Measurements from ENCODE around the gene TM2D3.

Gene TM2D3, protein sequence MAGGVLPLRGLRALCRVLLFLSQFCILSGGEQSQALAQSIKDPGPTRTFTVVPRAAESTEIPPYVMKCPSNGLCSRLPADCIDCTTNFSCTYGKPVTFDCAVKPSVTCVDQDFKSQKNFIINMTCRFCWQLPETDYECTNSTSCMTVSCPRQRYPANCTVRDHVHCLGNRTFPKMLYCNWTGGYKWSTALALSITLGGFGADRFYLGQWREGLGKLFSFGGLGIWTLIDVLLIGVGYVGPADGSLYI

GRCh38 chr15:101652098-101652785 is at the start of gene TM2D3:
Gene TM2D3 (minus strand): TSS chr15:101652381. CDS start chr15:101652361, 20 bp downstream.
- H3K36me3 ChIP-seq (ENCODE audit: control insufficient read depth, insufficient read depth, low read length), result peaks cover 3% of the 10 kb centered on the region
- peak within 1 kb of the TSS; percentile 94 for H3K4me3 ChIP-seq (ENCODE audit: low read length)
- H3K27me3 ChIP-seq (ENCODE audit: control insufficient read depth, insufficient read depth, low read length), result no peaks in the 10 kb centered on the region
- H3K27ac ChIP-seq (ENCODE audit: low read depth, low read length), result peak within 1 kb of the TSS; percentile 97
- H3K4me1 ChIP-seq (ENCODE audit: control insufficient read depth, insufficient read depth, low read length), result peaks cover 18% of the 10 kb centered on the region
- H3K9ac ChIP-seq (ENCODE audit: low read length), result peak within 1 kb of the TSS; percentile 80

DNA sequence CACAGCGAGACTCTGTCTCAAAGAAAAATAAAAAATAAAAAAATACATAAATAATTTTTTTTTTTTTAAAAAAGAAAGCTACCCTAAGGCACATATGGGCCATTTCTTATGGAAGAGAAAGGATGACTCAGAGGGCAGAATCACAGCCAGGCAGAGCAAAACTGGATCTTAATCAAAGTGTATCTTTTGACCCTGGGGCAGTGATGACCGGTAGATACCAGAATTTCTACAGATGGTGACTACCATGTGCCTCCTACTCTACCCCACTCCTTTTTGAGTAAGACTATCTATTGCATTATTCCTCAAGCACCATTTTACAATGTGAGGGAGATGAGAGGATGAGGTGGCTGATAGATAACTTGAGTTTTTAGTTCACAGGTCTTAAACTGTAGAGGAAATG is 46.1 kb upstream of the TM2D3 start:
- Histone ChIP-seq H3K36me3 (ENCODE audit: control insufficient read depth, insufficient read depth, low read length) (peaks cover 20% of the 10 kb centered on the region), H3K27me3 (ENCODE audit: control insufficient read depth, insufficient read depth, low read length) (no peaks in the 10 kb centered on the region), H3K27ac (ENCODE audit: low read depth, low read length) (no peak overlapping the region), H3K4me1 (ENCODE audit: control insufficient read depth, insufficient read depth, low read length) (no peaks in the 10 kb centered on the region), H3K9ac (ENCODE audit: low read length) (no peak overlapping the region), H3K4me3 (ENCODE audit: low read length) (no peak overlapping the region)

DNA sequence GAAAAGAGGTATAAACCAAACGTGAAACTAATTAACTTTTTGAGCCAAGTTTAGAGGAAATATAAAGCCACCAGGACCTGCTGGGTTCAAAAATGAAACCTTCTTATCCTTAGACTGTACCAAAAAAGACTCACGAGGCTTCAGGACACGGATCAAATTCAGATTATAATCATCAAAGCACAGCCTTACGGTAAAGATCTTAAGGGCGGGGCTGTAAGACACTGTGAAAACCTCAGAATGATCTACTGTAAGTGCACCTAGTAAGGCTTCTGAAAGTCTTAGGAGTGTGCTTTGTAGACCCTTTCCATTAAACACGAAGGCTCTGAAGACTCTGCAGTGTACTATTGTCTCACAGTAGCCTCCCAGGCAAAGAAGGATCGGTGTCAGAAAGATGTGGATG is 45.3 kb upstream of the TM2D3 start:
- H3K36me3 ChIP-seq (ENCODE audit: control insufficient read depth, insufficient read depth, low read length), result peaks cover 22% of the 10 kb centered on the region
- H3K27ac ChIP-seq (ENCODE audit: low read depth, low read length), result no peak overlapping the region
- no peak overlapping the region for H3K9ac ChIP-seq (ENCODE audit: low read length)
- no peak overlapping the region for H3K4me3 ChIP-seq (ENCODE audit: low read length)
- H3K27me3 ChIP-seq (ENCODE audit: control insufficient read depth, insufficient read depth, low read length), result no peaks in the 10 kb centered on the region
- no peaks in the 10 kb centered on the region for H3K4me1 ChIP-seq (ENCODE audit: control insufficient read depth, insufficient read depth, low read length)

GRCh38 chr15:101696829-101697228 is 44.6 kb upstream of the TM2D3 start:
- H3K9ac ChIP-seq (ENCODE audit: low read length), result no peak overlapping the region
- H3K36me3 ChIP-seq (ENCODE audit: control insufficient read depth, insufficient read depth, low read length), result peaks cover 23% of the 10 kb centered on the region
- H3K4me1 ChIP-seq (ENCODE audit: control insufficient read depth, insufficient read depth, low read length), result no peaks in the 10 kb centered on the region
- no peak overlapping the region for H3K27ac ChIP-seq (ENCODE audit: low read depth, low read length)
- H3K27me3 ChIP-seq (ENCODE audit: control insufficient read depth, insufficient read depth, low read length), result no peaks in the 10 kb centered on the region
- no peak overlapping the region for H3K4me3 ChIP-seq (ENCODE audit: low read length)

DNA sequence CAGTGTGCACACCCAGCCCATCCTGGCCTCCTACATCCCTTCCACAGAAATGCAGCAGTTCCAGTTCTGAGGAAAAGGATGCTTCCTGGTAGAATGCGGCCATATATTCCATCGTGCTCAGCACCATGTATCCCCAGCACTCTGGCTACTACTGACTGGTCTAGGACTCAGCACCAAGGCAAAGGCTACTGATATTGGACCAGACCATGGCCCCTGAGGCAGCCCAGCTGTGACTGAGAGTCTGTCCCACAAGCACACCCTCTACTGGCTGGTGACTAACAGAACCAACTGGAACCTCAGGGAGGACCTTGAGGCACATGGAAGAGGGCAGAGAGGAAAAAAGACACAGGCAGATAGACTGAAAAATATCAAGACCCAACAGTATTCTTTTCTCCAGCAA is 42.1 kb upstream of the TM2D3 start:
- Histone ChIP-seq H3K36me3 (ENCODE audit: control insufficient read depth, insufficient read depth, low read length) (peaks cover 9% of the 10 kb centered on the region), H3K9ac (ENCODE audit: low read length) (no peak overlapping the region)

DNA sequence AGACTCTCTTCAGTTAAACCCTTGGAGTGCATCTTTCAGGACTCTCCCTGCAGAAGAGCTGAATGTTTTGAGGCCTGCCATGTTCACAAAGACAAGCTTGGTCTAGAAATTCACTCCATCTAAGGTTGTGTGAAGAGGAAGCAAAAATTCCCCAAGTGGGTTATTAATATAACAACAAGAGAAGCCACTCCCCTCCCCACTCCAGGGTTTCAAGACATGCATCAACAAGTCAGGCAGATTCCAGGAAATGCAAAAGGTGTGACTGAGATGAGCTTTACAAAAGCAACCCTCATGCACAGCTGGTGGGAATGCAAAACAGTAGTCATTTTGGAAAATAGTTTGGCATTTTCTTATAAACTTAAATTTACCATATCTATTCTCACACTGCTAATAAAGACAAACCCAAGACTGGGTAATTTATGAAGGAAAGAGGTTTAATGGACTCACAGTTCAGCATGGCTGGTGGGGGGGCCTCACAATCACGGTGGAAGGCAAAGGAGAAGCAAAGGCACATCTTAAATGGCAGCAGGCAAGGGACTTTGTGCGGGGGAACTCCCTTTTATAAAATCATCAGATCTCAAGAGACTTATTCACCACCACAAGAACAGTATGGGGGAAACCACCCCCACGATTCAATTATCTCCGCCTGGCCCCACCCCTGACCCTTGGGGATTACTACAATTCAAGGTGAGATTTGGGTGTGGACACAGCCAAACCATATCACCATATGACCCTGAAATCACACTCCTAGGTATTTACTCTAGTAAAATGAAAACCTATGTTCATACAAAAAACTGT is 40.8 kb upstream of the TM2D3 start:
- no peak overlapping the region for H3K9ac ChIP-seq (ENCODE audit: low read length)
- H3K36me3 ChIP-seq (ENCODE audit: control insufficient read depth, insufficient read depth, low read length), result peaks cover 7% of the 10 kb centered on the region
- no peaks in the 10 kb centered on the region for H3K4me1 ChIP-seq (ENCODE audit: control insufficient read depth, insufficient read depth, low read length)
- no peak overlapping the region for H3K4me3 ChIP-seq (ENCODE audit: low read length)
- H3K27ac ChIP-seq (ENCODE audit: low read depth, low read length), result no peak overlapping the region
- no peaks in the 10 kb centered on the region for H3K27me3 ChIP-seq (ENCODE audit: control insufficient read depth, insufficient read depth, low read length)

More for the DNA sequence above, 42.1 kb upstream of the TM2D3 start:
- no peak overlapping the region for H3K27ac ChIP-seq (ENCODE audit: low read depth, low read length)
- no peaks in the 10 kb centered on the region for H3K27me3 ChIP-seq (ENCODE audit: control insufficient read depth, insufficient read depth, low read length)
- no peaks in the 10 kb centered on the region for H3K4me1 ChIP-seq (ENCODE audit: control insufficient read depth, insufficient read depth, low read length)
- H3K4me3 ChIP-seq (ENCODE audit: low read length), result no peak overlapping the region

DNA sequence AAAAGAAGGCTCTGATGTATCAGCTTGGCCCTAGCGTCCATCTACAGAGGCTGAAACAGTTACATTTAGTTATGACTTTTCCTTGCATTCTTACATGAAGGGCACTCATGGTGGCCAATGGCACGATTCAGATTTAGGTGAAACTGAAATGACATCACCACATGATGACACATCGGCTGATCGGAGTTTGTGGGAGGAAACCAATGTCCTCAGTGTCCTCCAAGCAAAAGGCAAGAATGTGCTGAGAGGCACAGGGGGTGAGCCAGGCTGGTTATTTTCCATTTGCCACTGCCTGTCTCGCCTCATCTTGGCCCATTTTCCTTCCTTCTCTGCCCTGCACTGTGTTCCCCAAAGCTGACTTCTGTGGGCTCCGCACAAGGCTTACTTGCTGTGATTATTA is 37.7 kb upstream of the TM2D3 start:
- Histone ChIP-seq H3K27ac (ENCODE audit: low read depth, low read length) (no peak overlapping the region), H3K36me3 (ENCODE audit: control insufficient read depth, insufficient read depth, low read length) (peaks cover 7% of the 10 kb centered on the region), H3K4me3 (ENCODE audit: low read length) (no peak overlapping the region), H3K27me3 (ENCODE audit: control insufficient read depth, insufficient read depth, low read length) (no peaks in the 10 kb centered on the region), H3K4me1 (ENCODE audit: control insufficient read depth, insufficient read depth, low read length) (peaks cover 2% of the 10 kb centered on the region), H3K9ac (ENCODE audit: low read length) (no peak overlapping the region)

- no peak overlapping the region for H3K4me3 ChIP-seq (ENCODE audit: low read length)
- no peak overlapping the region for H3K9ac ChIP-seq (ENCODE audit: low read length)
- no peak overlapping the region for H3K27ac ChIP-seq (ENCODE audit: low read depth, low read length)
- H3K27me3 ChIP-seq (ENCODE audit: control insufficient read depth, insufficient read depth, low read length), result no peaks in the 10 kb centered on the region
- peaks cover 2% of the 10 kb centered on the region for H3K36me3 ChIP-seq (ENCODE audit: control insufficient read depth, insufficient read depth, low read length)
- peaks cover 2% of the 10 kb centered on the region for H3K4me1 ChIP-seq (ENCODE audit: control insufficient read depth, insufficient read depth, low read length)
Measured at GRCh38 chr15:101686718-101687117, 34.5 kb upstream of the TM2D3 start.

GRCh38 chr15:101684877-101685276 is 32.7 kb upstream of the TM2D3 start:
- peaks cover 2% of the 10 kb centered on the region for H3K36me3 ChIP-seq (ENCODE audit: control insufficient read depth, insufficient read depth, low read length)
- peaks cover 2% of the 10 kb centered on the region for H3K4me1 ChIP-seq (ENCODE audit: control insufficient read depth, insufficient read depth, low read length)
- H3K9ac ChIP-seq (ENCODE audit: low read length), result no peak overlapping the region
- no peak overlapping the region for H3K27ac ChIP-seq (ENCODE audit: low read depth, low read length)
- no peaks in the 10 kb centered on the region for H3K27me3 ChIP-seq (ENCODE audit: control insufficient read depth, insufficient read depth, low read length)
- H3K4me3 ChIP-seq (ENCODE audit: low read length), result no peak overlapping the region

GRCh38 chr15:101684384-101684783 is 32.2 kb upstream of the TM2D3 start:
- no peak overlapping the region for H3K9ac ChIP-seq (ENCODE audit: low read length)
- H3K4me3 ChIP-seq (ENCODE audit: low read length), result no peak overlapping the region
- H3K27me3 ChIP-seq (ENCODE audit: control insufficient read depth, insufficient read depth, low read length), result no peaks in the 10 kb centered on the region
- H3K36me3 ChIP-seq (ENCODE audit: control insufficient read depth, insufficient read depth, low read length), result peaks cover 2% of the 10 kb centered on the region
- no peak overlapping the region for H3K27ac ChIP-seq (ENCODE audit: low read depth, low read length)
- peaks cover 2% of the 10 kb centered on the region for H3K4me1 ChIP-seq (ENCODE audit: control insufficient read depth, insufficient read depth, low read length)

- peaks cover 2% of the 10 kb centered on the region for H3K36me3 ChIP-seq (ENCODE audit: control insufficient read depth, insufficient read depth, low read length)
Measured at GRCh38 chr15:101679806-101680205, 27.6 kb upstream of the TM2D3 start.

DNA sequence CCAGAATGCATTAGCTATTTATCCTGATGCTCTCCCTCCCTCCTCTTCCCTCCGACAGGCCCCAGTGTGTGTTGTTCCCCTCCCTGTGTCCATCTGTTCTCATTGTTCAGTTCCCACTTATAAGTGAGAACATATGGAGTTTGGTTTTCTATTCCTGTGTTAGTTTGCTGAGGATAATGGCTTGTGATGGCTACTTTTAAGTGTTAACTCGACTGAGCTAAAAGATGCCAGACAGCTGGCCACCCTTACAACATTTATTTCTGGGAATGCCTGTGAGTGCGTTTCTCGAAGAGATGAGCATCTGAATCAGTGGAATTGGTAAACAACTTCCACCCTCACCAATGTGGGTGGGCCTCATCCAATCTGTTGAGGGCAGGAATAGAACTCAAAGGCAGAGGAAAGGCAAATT is 24.7 kb upstream of the TM2D3 start:
- no peak overlapping the region for H3K9ac ChIP-seq (ENCODE audit: low read length)
- no peak overlapping the region for H3K4me3 ChIP-seq (ENCODE audit: low read length)
- H3K4me1 ChIP-seq (ENCODE audit: control insufficient read depth, insufficient read depth, low read length), result no peaks in the 10 kb centered on the region
- H3K36me3 ChIP-seq (ENCODE audit: control insufficient read depth, insufficient read depth, low read length), result peaks cover 8% of the 10 kb centered on the region
- no peak overlapping the region for H3K27ac ChIP-seq (ENCODE audit: low read depth, low read length)
- no peaks in the 10 kb centered on the region for H3K27me3 ChIP-seq (ENCODE audit: control insufficient read depth, insufficient read depth, low read length)

More at GRCh38 chr15:101679806-101680205, 27.6 kb upstream of the TM2D3 start:
- Histone ChIP-seq H3K4me3 (ENCODE audit: low read length) (no peak overlapping the region), H3K9ac (ENCODE audit: low read length) (no peak overlapping the region), H3K27me3 (ENCODE audit: control insufficient read depth, insufficient read depth, low read length) (no peaks in the 10 kb centered on the region), H3K27ac (ENCODE audit: low read depth, low read length) (no peak overlapping the region), H3K4me1 (ENCODE audit: control insufficient read depth, insufficient read depth, low read length) (no peaks in the 10 kb centered on the region)
